ENCODE measurements around the gene TAF1B. TPM values are rescaled to one million over a fixed set of nuclear protein-coding genes. Genes with fewer than 3 reads are reported as not detected.

The TAF1B gene
- total and polyA plus RNA-seq, 10 of the 15 experiments (the other 5 are each of a cell fraction or from before 2014, with no cell fraction given), result 8.1 to 18.3 (median 12.4) TPM

- no peak for TF ChIP-seq RCOR1 (conservative IDR thresholded peaks at IDR 0.05; ENCODE audit: low read depth, low read length)
Measured at GRCh38 chr2:9941996-9942390, 98.7 kb downstream of the TAF1B start (continued).

- no TSS peak for BruUV-seq (replicated peaks)
- no peak overlapping the region for H3K4me2 ChIP-seq (ENCODE audit: control insufficient read depth, insufficient read depth)
- no peak overlapping the region for H2AFZ ChIP-seq (ENCODE audit: control insufficient read depth, low read depth, low read length)
- ATAC-seq (no peak), FAIRE-seq (no peak), DNase-seq (ENCODE audit: low read depth, low spot score) (no peak)
- intact Hi-C loops (cut with micrococcal nuclease; ENCODE audit: unreplicated experiment), result no loop called here
- no peaks in the 10 kb centered on the region for H3K79me2 ChIP-seq (ENCODE audit: control insufficient read depth, insufficient read depth, low read length)
- H4K20me1 ChIP-seq (ENCODE audit: control insufficient read depth, insufficient read depth), result no peaks in the 10 kb centered on the region
- in situ Hi-C loops (cut with MboI), result no loop called here
- no peak overlapping the region for H3K9ac ChIP-seq (ENCODE audit: control insufficient read depth, insufficient read depth, low read length)
- SMC1A ChIA-PET (ENCODE audit: uncharacterized antibody, unreplicated experiment), result no interaction called here
- H3K27me3 ChIP-seq (replicated peaks in 1 of 2; ENCODE audit: control insufficient read depth in 2 of 2, insufficient read depth in 2 of 2, low read length in 1 of 2), result no peaks in the 10 kb centered on the region
- H3K36me3 ChIP-seq (ENCODE audit: control insufficient read depth in 2 of 2, insufficient read depth in 2 of 2, low read length in 1 of 2), result no peaks in the 10 kb centered on the region
- RAD21 ChIA-PET (ENCODE audit: unreplicated experiment), result interaction anchor here (1.2 kb wide), 1 partner anchor 40 kb away, joined by 3 read pairs; no protein-coding TSS in a partner anchor
- peaks cover 6% of the 10 kb centered on the region; the same call in 1 of the 2 replicates for H3K4me1 ChIP-seq (ENCODE audit: control insufficient read depth, insufficient read depth, low read length)
- POLR2A ChIA-PET, result no interaction called here
- WGBS (ENCODE audit: insufficient coverage, insufficient replicate concordance, low lambda C conversion rate, missing lambda C conversion rate), result 0% methylated on average over 3 of the region's 3 CpGs
- no peak overlapping the region for H3K4me3 ChIP-seq
- no peak for TF ChIP-seq TARDBP (IDR thresholded peaks at IDR 0.05; ENCODE audit: borderline replicate concordance)
- TF ChIP-seq BCL3 (IDR thresholded peaks at IDR 0.05; ENCODE audit: borderline replicate concordance, insufficient read depth, low read depth, low read length, poor library complexity, severe bottlenecking), result no peak
- H3K9me3 ChIP-seq (replicated peaks; ENCODE audit: control insufficient read depth, insufficient read depth, low read length), result no peaks in the 10 kb centered on the region
- H3K27ac ChIP-seq (ENCODE audit: control insufficient read depth, insufficient read depth), result no peak overlapping the region
- CTCF ChIA-PET, result interaction anchor here (0.6 kb wide), 1 partner anchor 84 kb away, joined by 3 read pairs; no protein-coding TSS in a partner anchor
Measured at GRCh38 chr2:9944330-9944758, 101.1 kb downstream of the TAF1B start.

GRCh38 chr2:9945596-9945995 is 102.3 kb downstream of the TAF1B start:
- H3K4me1 ChIP-seq (ENCODE audit: control insufficient read depth, insufficient read depth, low read length), result peaks cover 6% of the 10 kb centered on the region; the same call in 1 of the 2 replicates
- ChIA-PET RAD21 (ENCODE audit: unreplicated experiment) (no interaction called here), CTCF (no interaction called here), SMC1A (ENCODE audit: uncharacterized antibody, unreplicated experiment) (interaction anchor here (0.7 kb wide), 1 partner anchor 111 kb away, joined by 3 read pairs; no protein-coding TSS in a partner anchor), POLR2A (no interaction called here)
- no peaks in the 10 kb centered on the region for H3K79me2 ChIP-seq (ENCODE audit: control insufficient read depth, insufficient read depth, low read length)
- no peak overlapping the region for H3K4me2 ChIP-seq (ENCODE audit: control insufficient read depth, insufficient read depth)
- ATAC-seq, result no peak
- no peak for FAIRE-seq
- 12% methylated on average over 7 of the region's 7 CpGs for WGBS (ENCODE audit: insufficient coverage, insufficient replicate concordance, low lambda C conversion rate, missing lambda C conversion rate)
- no peaks in the 10 kb centered on the region for H4K20me1 ChIP-seq (ENCODE audit: control insufficient read depth, insufficient read depth)
- intact Hi-C loops (cut with micrococcal nuclease; ENCODE audit: unreplicated experiment), result no loop called here
- no TSS peak for BruUV-seq (replicated peaks)
- no peak overlapping the region for H3K27ac ChIP-seq (ENCODE audit: control insufficient read depth, insufficient read depth)
- no peaks in the 10 kb centered on the region for H3K36me3 ChIP-seq (ENCODE audit: control insufficient read depth in 2 of 2, insufficient read depth in 2 of 2, low read length in 1 of 2)
- H3K4me3 ChIP-seq, result no peak overlapping the region
- H3K27me3 ChIP-seq (replicated peaks in 1 of 2; ENCODE audit: control insufficient read depth in 2 of 2, insufficient read depth in 2 of 2, low read length in 1 of 2), result 0 out of 4 replicates have a peak, but pooled peaks cover 0 to 5% of the 10 kb centered on the region in 2 experiments
- H3K9ac ChIP-seq (ENCODE audit: control insufficient read depth, insufficient read depth, low read length), result no peak overlapping the region
- in situ Hi-C loops (cut with MboI), result no loop called here
- H2AFZ ChIP-seq (ENCODE audit: control insufficient read depth, low read depth, low read length), result no peak overlapping the region
- no peaks in the 10 kb centered on the region for H3K9me3 ChIP-seq (replicated peaks; ENCODE audit: control insufficient read depth, insufficient read depth, low read length)
- DNase-seq (ENCODE audit: low read depth, low spot score), result no peak
- no peak for TF ChIP-seq SIN3A (IDR thresholded peaks at IDR 0.05; ENCODE audit: low read depth, low read length)

Measured in GM12878 (cell line).